GM12878 (cell line): Measurements from ENCODE around the gene PTCD2. TPM values are rescaled to one million over a fixed set of nuclear protein-coding genes. Genes with fewer than 3 reads are reported as not detected.

ENCODE experiments used
- ATAC-seq: fragments of 200-7000 bp; cut with Tn5 transposase; 3 replicates; pipeline ENCODE4 v1.9.1; 2020; ENCODE audit warnings: mild to moderate bottlenecking, moderate library complexity
- BruUV-seq: library from RNA; stranded (reverse); fragments of 400-500 nt; replicated peaks from 2 replicates; lab custom pipeline; 2021; lab: Mats Ljungman, UMichigan
- CTCF ChIA-PET: fragments of 300-600 bp; sonication (Branson Sonifier 250); formaldehyde crosslinking; extraction: SDS; loops from one replicate; lab custom pipeline; 2021; ENCODE audit warnings: inconsistent platforms; lab: Yijun Ruan, JAX
- POLR2A ChIA-PET: fragments of 350-600 bp; formaldehyde crosslinking; extraction: SDS; loops from one replicate; lab custom pipeline; 2021; ENCODE audit warnings: inconsistent platforms; lab: Charles Lee
- RAD21 ChIA-PET: fragments of 300-600 bp; sonication (Branson Sonifier 250); formaldehyde crosslinking; loops from one replicate; lab custom pipeline; 2023; ENCODE audit warnings: antibody characterized with exemption; ENCODE audit not compliant: unreplicated experiment; lab: Charles Lee
- SMC1A ChIA-PET: fragments of 300-600 bp; sonication (Branson Sonifier 250); formaldehyde crosslinking; loops from one replicate; lab custom pipeline; 2023; ENCODE audit not compliant: unreplicated experiment, uncharacterized antibody; lab: Charles Lee
- DNase-seq: peaks from one replicate; pipeline ENCODE4 v3.0.0-alpha.2; 2011; ENCODE audit warnings: low read depth, low spot score
- FAIRE-seq: peaks from 3 replicates; lab custom pipeline; 2011; peaks lifted over from hg19 to GRCh38; lab: Jason Lieb, UNC
- H2AFZ ChIP-seq: 2 replicates; pipeline ENCODE4 v1.6.0; 2011; ENCODE audit warnings: low read depth, low read length, control low read depth; ENCODE audit not compliant: control insufficient read depth
- H3K27ac ChIP-seq: 2 replicates; pipeline ENCODE4 v1.5.1; 2011; ENCODE audit warnings: control low read depth; ENCODE audit not compliant: control insufficient read depth, insufficient read depth
- H3K27me3 ChIP-seq, 2 experiments: replicated peaks in 1 of 2; 2 replicates each; pipeline versions ENCODE4 v1.6.0 to v1.6.1; 2011; ENCODE audit warnings: low read length in 1 of 2; ENCODE audit not compliant: control insufficient read depth in 2 of 2, insufficient read depth in 2 of 2
- H3K36me3 ChIP-seq, 2 experiments: 2 replicates each; pipeline ENCODE4 v1.5.1; 2011; ENCODE audit warnings: low read length in 1 of 2; ENCODE audit not compliant: control insufficient read depth in 2 of 2, insufficient read depth in 2 of 2
- H3K4me1 ChIP-seq: 2 replicates; pipeline ENCODE4 v1.6.1; 2011; ENCODE audit warnings: mild to moderate bottlenecking, low read length, moderate library complexity, mixed read lengths; ENCODE audit not compliant: control insufficient read depth, insufficient read depth
- H3K4me2 ChIP-seq: 2 replicates; pipeline ENCODE4 v1.6.0; 2011; ENCODE audit warnings: control low read depth; ENCODE audit not compliant: control insufficient read depth, insufficient read depth
- H3K4me3 ChIP-seq: fragments of 200-600 bp; sonication (generic); 2 replicates; pipeline ENCODE4 v1.5.1; 2016
- H3K79me2 ChIP-seq: 2 replicates; pipeline ENCODE4 v1.6.0; 2011; ENCODE audit warnings: low read length; ENCODE audit not compliant: control insufficient read depth, insufficient read depth
- H3K9ac ChIP-seq: 2 replicates; pipeline ENCODE4 v1.8.0; 2011; ENCODE audit warnings: low read length, control low read depth, mixed read lengths; ENCODE audit not compliant: control insufficient read depth, insufficient read depth
- H3K9me3 ChIP-seq: replicated peaks from 3 replicates; pipeline ENCODE4 v1.5.1; 2011; ENCODE audit warnings: mild to moderate bottlenecking, low read length; ENCODE audit not compliant: control insufficient read depth, insufficient read depth
- H4K20me1 ChIP-seq: 2 replicates; pipeline ENCODE4 v1.6.0; 2011; ENCODE audit not compliant: control insufficient read depth, insufficient read depth
- BCL11A ChIP-seq: IDR thresholded peaks from 2 replicates; pipeline ENCODE4 v1.6.1; 2011; ENCODE audit warnings: low read depth, low read length
- CBX3 ChIP-seq: fragments of 200-600 bp; sonication (generic); IDR thresholded peaks from 2 replicates; pipeline ENCODE4 v1.6.1; 2016; ENCODE audit warnings: low read depth, borderline replicate concordance
- CEBPZ ChIP-seq: fragments of 150-350 bp; IDR thresholded peaks from 2 replicates; pipeline ENCODE4 v1.6.1; 2016; ENCODE audit warnings: low read depth, low read length
- DPF2 ChIP-seq: fragments of 450-650 bp; IDR thresholded peaks from 2 replicates; pipeline ENCODE4 v1.6.1; 2017; ENCODE audit warnings: mild to moderate bottlenecking
- E2F4 ChIP-seq: IDR thresholded peaks from 2 replicates; pipeline ENCODE4 v1.6.1; 2012; ENCODE audit warnings: low read depth, low read length, improper control_type of control experiment
- HCFC1 ChIP-seq: fragments of 150-350 bp; IDR thresholded peaks from 2 replicates; pipeline ENCODE4 v1.6.1; 2014; ENCODE audit warnings: low read length
- NR2C1 ChIP-seq: fragments of 450-650 bp; IDR thresholded peaks from 2 replicates; pipeline ENCODE4 v1.6.1; 2017; ENCODE audit warnings: antibody characterized with exemption, mild to moderate bottlenecking, moderate library complexity
- PKNOX1 ChIP-seq: fragments of 450-650 bp; IDR thresholded peaks from 2 replicates; pipeline ENCODE4 v1.6.1; 2016; ENCODE audit warnings: mild to moderate bottlenecking
- POLR2AphosphoS2 ChIP-seq: IDR thresholded peaks from 2 replicates; pipeline ENCODE4 v1.6.1; 2011; ENCODE audit warnings: low read depth, mild to moderate bottlenecking, low read length, improper control_type of control experiment, moderate library complexity
- RUNX3 ChIP-seq: IDR thresholded peaks from 2 replicates; pipeline ENCODE4 v1.6.1; 2012; ENCODE audit warnings: low read length, inconsistent platforms
- SIX5 ChIP-seq: IDR thresholded peaks from 2 replicates; pipeline ENCODE4 v1.6.1; 2011; ENCODE audit warnings: mild to moderate bottlenecking, low read depth, low read length, moderate library complexity; ENCODE audit not compliant: severe bottlenecking
- SP1 ChIP-seq: IDR thresholded peaks from one replicate; pipeline ENCODE4 v1.6.1; 2011; ENCODE audit warnings: low read depth, low read length
- SRF ChIP-seq, 2 experiments: IDR thresholded peaks; 2 replicates each; pipeline ENCODE4 v1.6.1; 2011; ENCODE audit warnings: low read depth in 2 of 2, low read length in 2 of 2, mild to moderate bottlenecking in 1 of 2, moderate library complexity in 1 of 2
- TAF1 ChIP-seq: IDR thresholded peaks from 2 replicates; pipeline ENCODE4 v1.6.1; 2011; ENCODE audit warnings: mild to moderate bottlenecking, low read depth, low read length, borderline replicate concordance
- WGBS: methylation state at CpG from one replicate; pipeline ENCODE4 v1.1.6; 2016; ENCODE audit warnings: low lambda C conversion rate; ENCODE audit not compliant: insufficient replicate concordance, insufficient coverage; ENCODE audit errors: missing lambda C conversion rate; 5-methylcytosine and 5-hydroxymethylcytosine counted together
- in situ Hi-C: fragments of 300-500 bp; cut with MboI; formaldehyde crosslinking; loops from 9 replicates; pipeline ENCODE4 v1.14.3; 2018; ENCODE audit warnings: mixed read lengths
- intact Hi-C: fragments of 100-400 bp; cut with micrococcal nuclease; formaldehyde crosslinking; loops from one replicate; pipeline ENCODE4 v1.14.2; 2022; ENCODE audit not compliant: unreplicated experiment
- polyA plus RNA-seq, 11 experiments: library from polyadenylated mRNA; depleted of rRNA in 4 of 11; unstranded in 6 of 11; stranded (reverse) in 5 of 11; fragments of >200 nt; fragmentation: Nextera tagmentation in 4 of 11; fragmentation: Illumina TruSeq in 1 of 11; extraction: Ambion mirVana in 4 of 11; extraction: Trizol in 1 of 11; gene quantifications; 1 replicate in 1 of 11; 2 replicates in 10 of 11; pipeline versions ENCODE4 v1.2.1 to v1.2.3, GENCODE V29; 2011 to 2016; ENCODE audit warnings: inconsistent platforms in 2 of 11, missing spikeins in 2 of 11, low read depth in 1 of 11
- total RNA-seq, 4 experiments: library from RNA; depleted of rRNA in 3 of 4; stranded (reverse); fragments of >200 nt in 3 of 4; fragmentation: Illumina TruSeq in 1 of 4; extraction: Trizol in 1 of 4; gene quantifications; 2 replicates each; pipeline versions ENCODE4 v1.2.1 to v1.2.3, GENCODE V29; 2013 to 2021
- TF ChIP-seq, protein P1 (sequence below): IDR thresholded peaks from 2 replicates; pipeline ENCODE4 v1.6.1; 2012; ENCODE audit warnings: low read depth, low read length, improper control_type of control experiment
- TF ChIP-seq, protein P2 (sequence below): fragments of 450-650 bp; formaldehyde crosslinking; IDR thresholded peaks from 2 replicates; pipeline ENCODE4 v1.4.0; 2022; ENCODE audit warnings: mild to moderate bottlenecking, moderate library complexity

Gene PTCD2
- total and polyA plus RNA-seq, 10 of the 15 experiments (the other 5 are each of a cell fraction or from before 2014, with no cell fraction given) = 8.7 to 15.0 (median 11.9) TPM

- no peak overlapping the region for H3K9ac ChIP-seq
- H4K20me1 ChIP-seq = no peaks in the 10 kb centered on the region
- no peak for DNase-seq
- no peaks in the 10 kb centered on the region for H3K79me2 ChIP-seq
- intact Hi-C loops (no loop called here), in situ Hi-C loops (no loop called here)
- no peaks in the 10 kb centered on the region for H3K27me3 ChIP-seq
- BruUV-seq = no TSS peak
- no peak overlapping the region for H3K4me2 ChIP-seq
- SMC1A ChIA-PET = interaction anchor here (1.1 to 2.8 kb wide), 2 partner anchors 7 to 10 kb away, joined by 3 to 10 read pairs; no protein-coding TSS in a partner anchor
- H3K4me3 ChIP-seq = no peak overlapping the region
- CTCF ChIA-PET = interaction anchor here (1.5 to 7.1 kb wide), 2 partner anchors 10 to 137 kb away, joined by 3 to 59 read pairs; no protein-coding TSS in a partner anchor
- POLR2A ChIA-PET = no interaction called here
- 96% methylated on average over 7 of the region's 7 CpGs for WGBS
- RAD21 ChIA-PET = no interaction called here
- H3K36me3 ChIP-seq = peaks cover 0 to 14% of the 10 kb centered on the region in 2 experiments; a peak in 2 of 4 replicates
- H3K9me3 ChIP-seq = no peaks in the 10 kb centered on the region; the same call in 2 of the 3 replicates
- FAIRE-seq = no peak
- no peak for ATAC-seq
- no peak overlapping the region for H2AFZ ChIP-seq
- H3K4me1 ChIP-seq = no peaks in the 10 kb centered on the region
- no peak overlapping the region for H3K27ac ChIP-seq
- TF ChIP-seq BCL11A (no peak), RUNX3 (no peak), SIX5 (no peak), E2F4 (no peak), HCFC1 (no peak), DPF2 (no peak), CEBPZ (no peak), POLR2AphosphoS2 (no peak), PKNOX1 (no peak), SRF (IDR thresholded peaks at IDR 0.05; ENCODE audit: low read depth in 2 of 2, low read length in 2 of 2) (no peak), CBX3 (no peak), SP1 (no peak), NR2C1 (no peak), TAF1 (no peak)
- TF ChIP-seq, protein P1, sequence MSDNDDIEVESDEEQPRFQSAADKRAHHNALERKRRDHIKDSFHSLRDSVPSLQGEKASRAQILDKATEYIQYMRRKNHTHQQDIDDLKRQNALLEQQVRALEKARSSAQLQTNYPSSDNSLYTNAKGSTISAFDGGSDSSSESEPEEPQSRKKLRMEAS = no peak
- TF ChIP-seq, protein P2, sequence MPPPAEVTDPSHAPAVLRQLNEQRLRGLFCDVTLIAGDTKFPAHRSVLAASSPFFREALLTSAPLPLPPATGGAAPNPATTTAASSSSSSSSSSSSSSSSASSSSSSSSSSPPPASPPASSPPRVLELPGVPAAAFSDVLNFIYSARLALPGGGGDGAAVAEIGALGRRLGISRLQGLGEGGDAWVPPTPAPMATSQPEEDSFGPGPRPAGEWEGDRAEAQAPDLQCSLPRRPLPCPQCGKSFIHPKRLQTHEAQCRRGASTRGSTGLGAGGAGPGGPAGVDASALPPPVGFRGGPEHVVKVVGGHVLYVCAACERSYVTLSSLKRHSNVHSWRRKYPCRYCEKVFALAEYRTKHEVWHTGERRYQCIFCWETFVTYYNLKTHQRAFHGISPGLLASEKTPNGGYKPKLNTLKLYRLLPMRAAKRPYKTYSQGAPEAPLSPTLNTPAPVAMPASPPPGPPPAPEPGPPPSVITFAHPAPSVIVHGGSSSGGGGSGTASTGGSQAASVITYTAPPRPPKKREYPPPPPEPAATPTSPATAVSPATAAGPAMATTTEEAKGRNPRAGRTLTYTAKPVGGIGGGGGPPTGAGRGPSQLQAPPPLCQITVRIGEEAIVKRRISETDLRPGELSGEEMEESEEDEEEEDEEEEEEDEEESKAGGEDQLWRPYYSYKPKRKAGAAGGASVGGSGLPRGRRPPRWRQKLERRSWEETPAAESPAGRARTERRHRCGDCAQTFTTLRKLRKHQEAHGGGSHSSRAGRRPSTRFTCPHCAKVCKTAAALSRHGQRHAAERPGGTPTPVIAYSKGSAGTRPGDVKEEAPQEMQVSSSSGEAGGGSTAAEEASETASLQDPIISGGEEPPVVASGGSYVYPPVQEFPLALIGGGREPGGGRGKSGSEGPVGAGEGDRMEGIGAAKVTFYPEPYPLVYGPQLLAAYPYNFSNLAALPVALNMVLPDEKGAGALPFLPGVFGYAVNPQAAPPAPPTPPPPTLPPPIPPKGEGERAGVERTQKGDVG (CRISPR knock-in tag) = no peak
These were observed 46.6 kb upstream of the PTCD2 start for GRCh38 chr5:72273547-72273946.
